ENCODE measurements around the gene DLD.

Gene DLD

DNA sequence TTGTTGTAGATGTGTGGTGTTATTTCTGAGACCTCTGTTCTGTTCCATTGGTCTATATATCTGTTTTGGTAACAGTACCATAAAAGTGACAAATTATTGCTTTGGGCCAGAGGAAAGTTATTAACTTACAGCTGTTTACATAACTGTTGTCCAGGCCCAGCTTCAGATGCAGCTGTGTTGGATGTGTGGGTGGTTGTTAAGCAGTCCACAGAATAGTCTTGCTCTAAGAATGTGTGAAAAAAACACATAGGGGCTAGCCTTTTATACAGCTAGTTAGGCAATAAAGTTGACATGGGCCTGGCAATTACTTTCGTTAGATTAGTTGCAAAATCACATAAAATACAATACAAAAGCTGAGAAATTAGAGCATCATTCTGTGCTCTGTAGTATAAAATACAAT lies 31.9 kb downstream of the DLD start:
- TF ChIP-seq, protein P1, sequence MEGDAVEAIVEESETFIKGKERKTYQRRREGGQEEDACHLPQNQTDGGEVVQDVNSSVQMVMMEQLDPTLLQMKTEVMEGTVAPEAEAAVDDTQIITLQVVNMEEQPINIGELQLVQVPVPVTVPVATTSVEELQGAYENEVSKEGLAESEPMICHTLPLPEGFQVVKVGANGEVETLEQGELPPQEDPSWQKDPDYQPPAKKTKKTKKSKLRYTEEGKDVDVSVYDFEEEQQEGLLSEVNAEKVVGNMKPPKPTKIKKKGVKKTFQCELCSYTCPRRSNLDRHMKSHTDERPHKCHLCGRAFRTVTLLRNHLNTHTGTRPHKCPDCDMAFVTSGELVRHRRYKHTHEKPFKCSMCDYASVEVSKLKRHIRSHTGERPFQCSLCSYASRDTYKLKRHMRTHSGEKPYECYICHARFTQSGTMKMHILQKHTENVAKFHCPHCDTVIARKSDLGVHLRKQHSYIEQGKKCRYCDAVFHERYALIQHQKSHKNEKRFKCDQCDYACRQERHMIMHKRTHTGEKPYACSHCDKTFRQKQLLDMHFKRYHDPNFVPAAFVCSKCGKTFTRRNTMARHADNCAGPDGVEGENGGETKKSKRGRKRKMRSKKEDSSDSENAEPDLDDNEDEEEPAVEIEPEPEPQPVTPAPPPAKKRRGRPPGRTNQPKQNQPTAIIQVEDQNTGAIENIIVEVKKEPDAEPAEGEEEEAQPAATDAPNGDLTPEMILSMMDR (IDR thresholded peaks at IDR 0.05; ENCODE audit: extremely low read depth, insufficient read depth, missing control alignments), result no peak
- in situ Hi-C loops (cut with MboI; ENCODE audit: low pct_unique_long_range_greater_than_20kb, low sequenced_read_pairs, unreplicated experiment), result no loop called here
- DNase-seq (ENCODE audit: low spot score), result no peak

DNA sequence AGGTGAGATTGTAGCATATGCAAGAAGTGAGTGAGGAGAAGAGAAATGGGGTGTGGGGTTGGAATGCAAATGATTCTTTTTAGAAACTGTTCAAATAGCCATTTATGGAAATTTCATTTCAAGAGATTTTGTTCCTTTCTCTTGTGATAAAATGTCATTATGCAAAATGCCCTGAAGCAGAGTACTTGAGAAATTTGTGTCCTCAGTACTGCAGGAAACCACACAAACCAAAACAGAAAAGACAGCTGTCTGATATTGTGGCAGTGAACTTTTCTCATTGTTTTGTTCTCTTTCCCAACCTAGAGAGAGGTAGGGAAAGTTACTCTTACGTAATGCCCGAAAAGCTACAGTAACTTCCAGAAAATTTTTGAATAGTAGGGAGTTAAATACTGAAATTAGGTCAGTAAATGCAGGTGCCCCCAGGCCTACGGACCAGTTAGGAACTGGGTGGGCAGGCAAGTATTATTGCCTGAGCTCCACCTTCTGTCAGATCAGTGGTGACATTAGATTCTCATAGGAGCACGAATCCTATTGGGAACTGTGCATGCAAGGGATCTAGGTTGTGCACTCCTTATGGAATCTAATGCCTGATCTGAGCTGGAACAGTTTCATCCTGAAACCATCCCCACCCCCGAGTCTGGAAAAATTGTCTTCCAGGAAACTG lies 34.0 kb downstream of the DLD start:
- peak; percentile 26 for DNase-seq (ENCODE audit: low spot score)
- TF ChIP-seq, protein P1 (IDR thresholded peaks at IDR 0.05; ENCODE audit: extremely low read depth, insufficient read depth, missing control alignments), result no peak
- in situ Hi-C loops (cut with MboI; ENCODE audit: low pct_unique_long_range_greater_than_20kb, low sequenced_read_pairs, unreplicated experiment), result no loop called here

DNA sequence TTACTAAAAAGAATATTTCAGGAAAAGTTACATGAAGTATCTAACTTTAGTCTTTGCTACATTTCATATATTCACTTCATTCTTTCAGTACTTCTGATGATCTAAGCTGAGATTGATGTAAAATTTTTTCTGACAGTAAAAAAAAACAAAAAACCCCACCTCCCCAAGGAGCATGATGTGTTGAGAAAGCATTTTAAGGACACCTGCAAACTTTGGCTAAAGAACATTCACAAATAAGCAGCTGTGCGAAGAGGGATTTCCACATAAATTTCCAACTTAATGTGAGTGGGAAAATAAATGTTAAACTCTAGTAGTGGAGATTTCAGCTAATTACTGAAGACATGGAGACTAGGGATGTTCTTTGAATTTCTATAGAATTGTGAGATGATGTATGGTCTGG lies 35.5 kb downstream of the DLD start:
- in situ Hi-C loops (cut with MboI; ENCODE audit: low pct_unique_long_range_greater_than_20kb, low sequenced_read_pairs, unreplicated experiment), result no loop called here
- TF ChIP-seq, protein P1 (IDR thresholded peaks at IDR 0.05; ENCODE audit: extremely low read depth, insufficient read depth, missing control alignments), result no peak
- no peak for DNase-seq (ENCODE audit: low spot score)

DNA sequence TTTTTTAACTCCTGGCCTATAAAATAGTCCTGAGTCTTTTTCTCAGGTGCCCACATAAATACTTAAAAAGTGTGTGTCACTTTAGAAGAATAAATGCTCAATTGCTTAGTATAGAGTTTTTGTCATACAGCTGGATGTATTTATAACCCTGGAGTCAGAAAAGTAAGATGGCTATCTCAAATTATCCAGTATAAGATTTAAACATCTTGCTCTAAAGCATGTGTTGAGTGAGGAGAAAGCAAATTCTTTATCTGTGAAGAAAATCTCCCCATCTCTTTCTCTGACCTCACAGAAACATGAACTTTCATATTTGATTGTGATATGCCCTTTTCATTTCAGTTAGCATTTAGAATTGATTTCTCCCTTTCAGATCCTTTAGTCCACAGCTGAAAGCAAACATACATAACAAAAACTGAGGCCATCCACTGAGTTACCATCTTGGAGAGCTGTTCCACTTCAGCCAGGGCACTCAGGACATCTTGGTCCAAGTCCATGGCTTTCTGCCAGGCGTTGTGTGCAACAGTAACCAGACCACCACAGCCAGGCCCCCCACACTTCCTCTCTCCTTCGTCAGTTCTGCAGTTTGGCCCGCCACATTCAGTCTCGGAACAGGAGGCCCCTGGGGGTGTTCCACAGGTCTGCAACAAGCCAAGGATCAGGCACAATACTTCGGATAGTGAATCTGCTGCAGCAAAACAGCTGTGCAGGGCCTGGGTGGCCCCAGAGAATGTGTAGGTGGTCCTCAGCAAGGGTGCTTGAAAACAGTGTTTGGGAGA lies 40.9 kb downstream of the DLD start:
- no peak for DNase-seq (ENCODE audit: low spot score)
- TF ChIP-seq, protein P1 (IDR thresholded peaks at IDR 0.05; ENCODE audit: extremely low read depth, insufficient read depth, missing control alignments), result no peak
- in situ Hi-C loops (cut with MboI; ENCODE audit: low pct_unique_long_range_greater_than_20kb, low sequenced_read_pairs, unreplicated experiment), result no loop called here

DNA sequence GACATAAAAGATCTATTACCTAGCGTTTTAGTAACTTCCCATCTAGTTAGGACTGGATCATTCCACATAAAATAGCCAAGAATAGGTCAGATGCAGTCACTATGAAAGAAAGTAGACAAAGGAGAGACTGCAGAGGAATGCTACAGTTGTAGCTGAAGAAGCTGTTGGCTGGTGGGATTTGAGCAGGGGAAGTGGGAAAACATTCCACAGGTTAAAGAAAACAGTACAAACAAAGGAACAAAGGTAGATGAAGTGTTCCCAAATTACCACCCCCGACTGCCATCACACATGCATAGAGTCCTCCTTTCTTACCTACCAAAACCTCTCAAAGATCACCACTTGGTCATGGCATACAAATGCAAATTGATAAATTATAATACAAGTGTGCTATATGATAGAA lies 41.8 kb downstream of the DLD start:
- TF ChIP-seq, protein P1 (IDR thresholded peaks at IDR 0.05; ENCODE audit: extremely low read depth, insufficient read depth, missing control alignments), result no peak
- in situ Hi-C loops (cut with MboI; ENCODE audit: low pct_unique_long_range_greater_than_20kb, low sequenced_read_pairs, unreplicated experiment), result no loop called here
- no peak for DNase-seq (ENCODE audit: low spot score)

DNA sequence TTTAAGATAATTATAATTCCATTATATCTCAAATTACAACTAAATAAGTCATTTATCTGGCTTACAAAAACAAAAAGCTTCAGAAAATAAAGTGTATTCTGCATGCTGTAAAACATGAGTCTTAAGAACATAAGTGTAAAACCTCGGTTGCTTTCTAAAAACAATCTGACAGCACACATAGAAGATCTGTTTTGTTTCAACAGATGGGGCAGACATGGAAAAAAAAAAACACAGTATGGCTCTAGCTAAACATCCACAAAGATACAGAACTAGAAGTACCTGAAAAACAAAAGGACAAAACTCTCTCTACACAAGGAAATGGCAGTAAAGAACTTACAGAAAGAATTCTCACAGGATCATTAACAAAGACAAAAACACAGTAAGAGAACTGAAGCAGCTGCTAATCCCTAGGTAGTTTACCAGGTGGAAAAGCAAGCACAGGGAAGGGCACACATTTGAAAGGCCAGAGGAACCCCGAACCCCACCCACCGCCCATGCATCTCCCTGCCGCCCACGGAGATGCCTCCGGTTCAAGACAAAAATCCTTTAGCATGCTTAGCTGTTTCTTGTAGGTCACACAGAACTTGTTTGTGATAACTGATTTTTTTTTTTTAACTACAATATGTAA lies 42.5 kb downstream of the DLD start:
- DNase-seq (ENCODE audit: low spot score), result no peak
- TF ChIP-seq, protein P1 (IDR thresholded peaks at IDR 0.05; ENCODE audit: extremely low read depth, insufficient read depth, missing control alignments), result no peak

More for the DNA sequence above, 42.5 kb downstream of the DLD start:
- in situ Hi-C loops (cut with MboI; ENCODE audit: low pct_unique_long_range_greater_than_20kb, low sequenced_read_pairs, unreplicated experiment), result no loop called here
